ENCODE measurements around the gene SPOCK1.

DNA sequence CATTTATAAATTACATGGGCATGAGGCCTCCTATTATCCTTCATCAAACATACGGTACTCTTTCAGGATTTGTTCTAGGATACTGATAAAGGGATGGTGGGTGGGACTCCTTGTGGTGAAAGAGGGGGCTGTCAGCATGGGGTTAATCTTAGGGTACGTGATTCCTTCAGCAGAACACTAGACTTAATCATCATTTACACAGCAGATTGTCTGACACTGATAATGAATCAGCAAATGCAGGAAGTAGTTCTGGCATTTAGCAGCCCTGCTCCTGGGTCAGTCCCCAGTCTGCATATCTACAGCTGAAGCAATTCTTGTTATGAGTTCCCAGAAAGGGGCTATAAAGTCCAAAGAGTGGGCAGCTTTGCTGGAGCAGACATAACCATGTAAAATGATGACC is 384.6 kb downstream of the SPOCK1 start:
- TF ChIP-seq POLR2A (IDR thresholded peaks at IDR 0.05): no peak
- TF ChIP-seq, protein P1, sequence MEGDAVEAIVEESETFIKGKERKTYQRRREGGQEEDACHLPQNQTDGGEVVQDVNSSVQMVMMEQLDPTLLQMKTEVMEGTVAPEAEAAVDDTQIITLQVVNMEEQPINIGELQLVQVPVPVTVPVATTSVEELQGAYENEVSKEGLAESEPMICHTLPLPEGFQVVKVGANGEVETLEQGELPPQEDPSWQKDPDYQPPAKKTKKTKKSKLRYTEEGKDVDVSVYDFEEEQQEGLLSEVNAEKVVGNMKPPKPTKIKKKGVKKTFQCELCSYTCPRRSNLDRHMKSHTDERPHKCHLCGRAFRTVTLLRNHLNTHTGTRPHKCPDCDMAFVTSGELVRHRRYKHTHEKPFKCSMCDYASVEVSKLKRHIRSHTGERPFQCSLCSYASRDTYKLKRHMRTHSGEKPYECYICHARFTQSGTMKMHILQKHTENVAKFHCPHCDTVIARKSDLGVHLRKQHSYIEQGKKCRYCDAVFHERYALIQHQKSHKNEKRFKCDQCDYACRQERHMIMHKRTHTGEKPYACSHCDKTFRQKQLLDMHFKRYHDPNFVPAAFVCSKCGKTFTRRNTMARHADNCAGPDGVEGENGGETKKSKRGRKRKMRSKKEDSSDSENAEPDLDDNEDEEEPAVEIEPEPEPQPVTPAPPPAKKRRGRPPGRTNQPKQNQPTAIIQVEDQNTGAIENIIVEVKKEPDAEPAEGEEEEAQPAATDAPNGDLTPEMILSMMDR (IDR thresholded peaks at IDR 0.05): no peak

Measured in Peyer's patch (tissue), 4 donors.